ENCODE data around the gene KDM5A. TPM values are rescaled to one million over a fixed set of nuclear protein-coding genes. Genes with fewer than 3 reads are reported as not detected.

The KDM5A gene
- polyA plus RNA-seq, 2 of the 4 experiments (the other 2 are of a cell fraction): 18.8 to 42.6 TPM

DNA sequence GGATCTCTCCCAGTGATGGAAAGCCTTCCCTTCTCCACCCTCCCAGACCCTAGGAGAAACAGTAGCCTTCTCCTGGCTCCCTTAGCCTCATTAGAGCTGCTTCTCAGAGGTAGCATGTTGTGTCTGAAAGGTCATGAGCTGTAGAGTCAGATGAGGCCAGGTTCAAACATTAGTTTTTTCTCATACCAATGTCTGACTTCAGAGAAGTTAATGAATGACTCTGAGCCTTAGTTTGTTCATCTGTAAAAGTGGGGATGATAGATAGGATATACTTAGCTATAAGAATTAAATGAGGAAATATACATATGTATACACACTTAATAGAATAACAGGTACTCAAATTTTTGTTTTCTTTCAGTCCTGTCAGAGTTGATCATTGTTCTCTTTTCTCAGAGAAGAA, 127.0 kb downstream of the KDM5A start:
- Histone ChIP-seq H3K4me1 (no peaks in the 10 kb centered on the region; the same call in 2 of the 3 replicates), H3K9me3 (no peaks in the 10 kb centered on the region), H3K4me3 (no peak overlapping the region), H3K27ac (no peak overlapping the region), H3K4me2 (no peak overlapping the region)
- ATAC-seq: no peak; a peak in 1 of 6 replicates
- no peak for TF ChIP-seq ZSCAN20 (CRISPR knock-in tag; IDR thresholded peaks at IDR 0.05)
- TF ChIP-seq CBX2 (IDR thresholded peaks at IDR 0.05; ENCODE audit: borderline replicate concordance, low read depth): no peak
- TF ChIP-seq GATA3 (IDR thresholded peaks at IDR 0.05; ENCODE audit: borderline replicate concordance): no peak
- no peak for TF ChIP-seq FOSL2 (IDR thresholded peaks at IDR 0.05)
- no peak for TF ChIP-seq FOSL2 (CRISPR knock-in tag; IDR thresholded peaks at IDR 0.05)
- TF ChIP-seq, protein P1, sequence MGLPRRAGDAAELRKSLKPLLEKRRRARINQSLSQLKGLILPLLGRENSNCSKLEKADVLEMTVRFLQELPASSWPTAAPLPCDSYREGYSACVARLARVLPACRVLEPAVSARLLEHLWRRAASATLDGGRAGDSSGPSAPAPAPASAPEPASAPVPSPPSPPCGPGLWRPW (IDR thresholded peaks at IDR 0.05): no peak
- TF ChIP-seq CEBPB (IDR thresholded peaks at IDR 0.05): no peak
- no peak for TF ChIP-seq MAFK (IDR thresholded peaks at IDR 0.05; ENCODE audit: partially characterized antibody)
- no peak for TF ChIP-seq RCOR1 (IDR thresholded peaks at IDR 0.05; ENCODE audit: low read depth, low read length)
- TF ChIP-seq, protein P2, sequence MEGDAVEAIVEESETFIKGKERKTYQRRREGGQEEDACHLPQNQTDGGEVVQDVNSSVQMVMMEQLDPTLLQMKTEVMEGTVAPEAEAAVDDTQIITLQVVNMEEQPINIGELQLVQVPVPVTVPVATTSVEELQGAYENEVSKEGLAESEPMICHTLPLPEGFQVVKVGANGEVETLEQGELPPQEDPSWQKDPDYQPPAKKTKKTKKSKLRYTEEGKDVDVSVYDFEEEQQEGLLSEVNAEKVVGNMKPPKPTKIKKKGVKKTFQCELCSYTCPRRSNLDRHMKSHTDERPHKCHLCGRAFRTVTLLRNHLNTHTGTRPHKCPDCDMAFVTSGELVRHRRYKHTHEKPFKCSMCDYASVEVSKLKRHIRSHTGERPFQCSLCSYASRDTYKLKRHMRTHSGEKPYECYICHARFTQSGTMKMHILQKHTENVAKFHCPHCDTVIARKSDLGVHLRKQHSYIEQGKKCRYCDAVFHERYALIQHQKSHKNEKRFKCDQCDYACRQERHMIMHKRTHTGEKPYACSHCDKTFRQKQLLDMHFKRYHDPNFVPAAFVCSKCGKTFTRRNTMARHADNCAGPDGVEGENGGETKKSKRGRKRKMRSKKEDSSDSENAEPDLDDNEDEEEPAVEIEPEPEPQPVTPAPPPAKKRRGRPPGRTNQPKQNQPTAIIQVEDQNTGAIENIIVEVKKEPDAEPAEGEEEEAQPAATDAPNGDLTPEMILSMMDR (IDR thresholded peaks at IDR 0.05): no peak
- TF ChIP-seq, protein P3, sequence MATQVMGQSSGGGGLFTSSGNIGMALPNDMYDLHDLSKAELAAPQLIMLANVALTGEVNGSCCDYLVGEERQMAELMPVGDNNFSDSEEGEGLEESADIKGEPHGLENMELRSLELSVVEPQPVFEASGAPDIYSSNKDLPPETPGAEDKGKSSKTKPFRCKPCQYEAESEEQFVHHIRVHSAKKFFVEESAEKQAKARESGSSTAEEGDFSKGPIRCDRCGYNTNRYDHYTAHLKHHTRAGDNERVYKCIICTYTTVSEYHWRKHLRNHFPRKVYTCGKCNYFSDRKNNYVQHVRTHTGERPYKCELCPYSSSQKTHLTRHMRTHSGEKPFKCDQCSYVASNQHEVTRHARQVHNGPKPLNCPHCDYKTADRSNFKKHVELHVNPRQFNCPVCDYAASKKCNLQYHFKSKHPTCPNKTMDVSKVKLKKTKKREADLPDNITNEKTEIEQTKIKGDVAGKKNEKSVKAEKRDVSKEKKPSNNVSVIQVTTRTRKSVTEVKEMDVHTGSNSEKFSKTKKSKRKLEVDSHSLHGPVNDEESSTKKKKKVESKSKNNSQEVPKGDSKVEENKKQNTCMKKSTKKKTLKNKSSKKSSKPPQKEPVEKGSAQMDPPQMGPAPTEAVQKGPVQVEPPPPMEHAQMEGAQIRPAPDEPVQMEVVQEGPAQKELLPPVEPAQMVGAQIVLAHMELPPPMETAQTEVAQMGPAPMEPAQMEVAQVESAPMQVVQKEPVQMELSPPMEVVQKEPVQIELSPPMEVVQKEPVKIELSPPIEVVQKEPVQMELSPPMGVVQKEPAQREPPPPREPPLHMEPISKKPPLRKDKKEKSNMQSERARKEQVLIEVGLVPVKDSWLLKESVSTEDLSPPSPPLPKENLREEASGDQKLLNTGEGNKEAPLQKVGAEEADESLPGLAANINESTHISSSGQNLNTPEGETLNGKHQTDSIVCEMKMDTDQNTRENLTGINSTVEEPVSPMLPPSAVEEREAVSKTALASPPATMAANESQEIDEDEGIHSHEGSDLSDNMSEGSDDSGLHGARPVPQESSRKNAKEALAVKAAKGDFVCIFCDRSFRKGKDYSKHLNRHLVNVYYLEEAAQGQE (IDR thresholded peaks at IDR 0.05): no peak
- no peak for TF ChIP-seq EHF (CRISPR knock-in tag; IDR thresholded peaks at IDR 0.05)
- TF ChIP-seq NR3C1 (IDR thresholded peaks at IDR 0.05): no peak
- TF ChIP-seq HOXB5 (CRISPR knock-in tag; IDR thresholded peaks at IDR 0.05): no peak
- TF ChIP-seq RNF2 (IDR thresholded peaks at IDR 0.05; ENCODE audit: borderline replicate concordance, low read depth): no peak
- no peak for TF ChIP-seq MAZ (IDR thresholded peaks at IDR 0.05; ENCODE audit: borderline replicate concordance, low read depth, low read length)
- no peak for TF ChIP-seq ZC3H11A (IDR thresholded peaks at IDR 0.05)
- TF ChIP-seq, protein P4, sequence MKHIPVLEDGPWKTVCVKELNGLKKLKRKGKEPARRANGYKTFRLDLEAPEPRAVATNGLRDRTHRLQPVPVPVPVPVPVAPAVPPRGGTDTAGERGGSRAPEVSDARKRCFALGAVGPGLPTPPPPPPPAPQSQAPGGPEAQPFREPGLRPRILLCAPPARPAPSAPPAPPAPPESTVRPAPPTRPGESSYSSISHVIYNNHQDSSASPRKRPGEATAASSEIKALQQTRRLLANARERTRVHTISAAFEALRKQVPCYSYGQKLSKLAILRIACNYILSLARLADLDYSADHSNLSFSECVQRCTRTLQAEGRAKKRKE (CRISPR knock-in tag; IDR thresholded peaks at IDR 0.05; ENCODE audit: low read depth): no peak
- TF ChIP-seq HOXB13 (CRISPR knock-in tag; IDR thresholded peaks at IDR 0.05; ENCODE audit: low read depth): no peak
- FAIRE-seq: no peak
- ChIA-PET CTCF (no interaction called here), POLR2A (no interaction called here)
- no peak for DNase-seq (ENCODE audit: low read depth in 1 of 2, low spot score in 1 of 2)

DNA sequence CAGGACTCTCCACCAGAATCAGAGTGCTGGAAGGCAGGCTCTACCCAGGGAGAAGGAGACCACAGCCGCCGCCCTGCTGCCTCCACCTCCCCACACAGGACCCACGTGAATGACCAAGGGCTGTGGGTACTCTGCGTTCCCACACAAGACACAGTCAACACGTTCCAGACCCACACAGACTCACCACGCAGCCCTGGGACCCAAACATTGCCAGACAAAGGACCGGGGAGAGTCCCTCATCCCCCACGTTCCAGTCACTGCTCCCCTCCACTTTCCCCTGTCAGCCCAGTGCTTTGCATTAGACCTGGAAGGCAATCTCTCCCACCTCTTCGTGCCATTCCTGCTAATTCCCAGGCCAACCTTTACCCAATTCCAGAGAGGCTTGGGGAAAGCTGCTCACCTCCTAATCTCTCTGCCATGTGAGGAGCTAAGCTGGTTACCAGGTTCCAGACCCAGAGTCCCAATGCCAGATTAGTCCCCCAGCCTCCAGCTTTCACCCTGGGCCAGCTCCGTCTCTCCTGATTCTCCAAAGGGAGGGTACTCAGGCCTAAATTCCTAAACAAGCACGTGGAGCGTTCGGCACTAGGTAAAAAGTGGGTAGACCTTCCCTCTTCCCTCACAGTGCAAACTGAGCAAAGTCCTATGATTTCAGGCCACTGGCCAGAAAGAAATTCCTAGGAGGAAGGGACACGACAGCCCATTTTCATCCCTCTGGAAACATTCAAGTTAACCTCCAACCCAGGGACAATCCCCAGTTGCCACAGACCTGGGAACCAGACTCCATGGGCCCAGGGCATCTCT, 131.4 kb downstream of the KDM5A start:
- ATAC-seq: no peak; a peak in 2 of 6 replicates
- no peak for FAIRE-seq
- H3K4me2 ChIP-seq: no peak overlapping the region
- DNase-seq (ENCODE audit: low read depth in 1 of 2, low spot score in 1 of 2): no peak
- POLR2A ChIA-PET: no interaction called here
- H3K27ac ChIP-seq: no peak overlapping the region
- no peaks in the 10 kb centered on the region; the same call in 2 of the 3 replicates for H3K4me1 ChIP-seq
- H3K4me3 ChIP-seq: no peak overlapping the region
- no peak for TF ChIP-seq KDM1A (IDR thresholded peaks at IDR 0.05; ENCODE audit: low read depth)
- no peak for TF ChIP-seq POLR2AphosphoS2 (conservative IDR thresholded peaks at IDR 0.05; ENCODE audit: low read length)
- TF ChIP-seq NFE2L2 (conservative IDR thresholded peaks at IDR 0.05; ENCODE audit: low read length): no peak
- TF ChIP-seq, protein P5, sequence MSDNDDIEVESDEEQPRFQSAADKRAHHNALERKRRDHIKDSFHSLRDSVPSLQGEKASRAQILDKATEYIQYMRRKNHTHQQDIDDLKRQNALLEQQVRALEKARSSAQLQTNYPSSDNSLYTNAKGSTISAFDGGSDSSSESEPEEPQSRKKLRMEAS (IDR thresholded peaks at IDR 0.05): no peak
- TF ChIP-seq CHD2 (IDR thresholded peaks at IDR 0.05; ENCODE audit: low read length, partially characterized antibody): no peak
- TF ChIP-seq, protein P1 (IDR thresholded peaks at IDR 0.05): no peak
- no peak for TF ChIP-seq RCOR1 (IDR thresholded peaks at IDR 0.05; ENCODE audit: low read depth, low read length)
- TF ChIP-seq FOSL2 (IDR thresholded peaks at IDR 0.05): no peak
- TF ChIP-seq FOSL2 (CRISPR knock-in tag; IDR thresholded peaks at IDR 0.05): no peak
- no peak for TF ChIP-seq ZC3H11A (IDR thresholded peaks at IDR 0.05)
- no peak for TF ChIP-seq RARB (CRISPR knock-in tag; IDR thresholded peaks at IDR 0.05)
- no peak for TF ChIP-seq CBX8 (IDR thresholded peaks at IDR 0.05)
- TF ChIP-seq EHF (CRISPR knock-in tag; IDR thresholded peaks at IDR 0.05): no peak
- TF ChIP-seq NPAS2 (CRISPR knock-in tag; IDR thresholded peaks at IDR 0.05; ENCODE audit: borderline replicate concordance): no peak
- TF ChIP-seq, protein P6, sequence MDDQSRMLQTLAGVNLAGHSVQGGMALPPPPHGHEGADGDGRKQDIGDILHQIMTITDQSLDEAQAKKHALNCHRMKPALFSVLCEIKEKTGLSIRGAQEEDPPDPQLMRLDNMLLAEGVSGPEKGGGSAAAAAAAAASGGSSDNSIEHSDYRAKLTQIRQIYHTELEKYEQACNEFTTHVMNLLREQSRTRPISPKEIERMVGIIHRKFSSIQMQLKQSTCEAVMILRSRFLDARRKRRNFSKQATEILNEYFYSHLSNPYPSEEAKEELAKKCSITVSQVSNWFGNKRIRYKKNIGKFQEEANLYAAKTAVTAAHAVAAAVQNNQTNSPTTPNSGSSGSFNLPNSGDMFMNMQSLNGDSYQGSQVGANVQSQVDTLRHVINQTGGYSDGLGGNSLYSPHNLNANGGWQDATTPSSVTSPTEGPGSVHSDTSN (IDR thresholded peaks at IDR 0.05): no peak
- 42% methylated on average over 14 of the region's 14 CpGs for WGBS (ENCODE audit: missing lambda C conversion rate)
- CTCF ChIA-PET: interaction anchor here (0.9 to 2.3 kb wide), 3 partner anchors 10 to 35 kb away, joined by 3 to 5 read pairs (median 5); no protein-coding TSS in a partner anchor
- no peaks in the 10 kb centered on the region for H3K9me3 ChIP-seq
